Neural progenitor cell (in vitro differentiated cells): Measurements from ENCODE around the gene UGT2B10. TPM values are rescaled to one million over a fixed set of nuclear protein-coding genes. Genes with fewer than 3 reads are reported as not detected.

Source experiments
- DNase-seq: peaks from one replicate; pipeline ENCODE4 v3.0.0-alpha.2; 2016; ENCODE audit warnings: low spot score
- H2AFZ ChIP-seq: fragments of 200-600 bp; sonication (generic); replicated peaks from 2 replicates; pipeline ENCODE4 v1.6.1; 2016; ENCODE audit warnings: antibody characterized with exemption
- H3F3A ChIP-seq: fragments of 200-600 bp; sonication (generic); 2 replicates; pipeline ENCODE4 v1.6.1; 2016; ENCODE audit warnings: antibody characterized with exemption, low read depth
- H3K27ac ChIP-seq: fragments of 200-600 bp; sonication (generic); 2 replicates; pipeline ENCODE4 v1.5.1; 2016; ENCODE audit warnings: mild to moderate bottlenecking
- H3K27me3 ChIP-seq: fragments of 200-600 bp; sonication (generic); 2 replicates; pipeline ENCODE4 v1.6.1; 2016; ENCODE audit warnings: mild to moderate bottlenecking, moderate library complexity
- H3K36me3 ChIP-seq: fragments of 200-600 bp; sonication (generic); 2 replicates; pipeline ENCODE4 v1.5.1; 2016
- H3K4me1 ChIP-seq: fragments of 200-600 bp; sonication (generic); 2 replicates; pipeline ENCODE4 v1.6.1; 2016; ENCODE audit warnings: mixed run types
- H3K4me2 ChIP-seq: fragments of 200-600 bp; sonication (generic); 2 replicates; pipeline ENCODE4 v1.6.1; 2016
- H3K4me3 ChIP-seq: fragments of 200-600 bp; sonication (generic); 2 replicates; pipeline ENCODE4 v1.5.1; 2016
- H3K79me2 ChIP-seq: fragments of 200-600 bp; sonication (generic); 2 replicates; pipeline ENCODE4 v1.6.1; 2016; ENCODE audit warnings: low read depth
- H3K9ac ChIP-seq: fragments of 200-600 bp; sonication (generic); 2 replicates; pipeline ENCODE4 v1.6.1; 2016
- H3K9me3 ChIP-seq: fragments of 200-600 bp; sonication (generic); 2 replicates; pipeline ENCODE4 v1.5.1; 2016; ENCODE audit warnings: low read depth
- H4K20me1 ChIP-seq: fragments of 200-600 bp; sonication (generic); 2 replicates; pipeline ENCODE4 v1.6.1; 2016; ENCODE audit warnings: low read depth
- H3K27ac Mint-ChIP-seq: 3 replicates; pipeline ENCODE4 v1.8.0; 2021; ENCODE audit warnings: mixed read lengths
- H3K27me3 Mint-ChIP-seq: 2 replicates; pipeline ENCODE4 v1.8.0; 2022; ENCODE audit warnings: low read depth, mild to moderate bottlenecking, inconsistent platforms, moderate library complexity, mixed read lengths; ENCODE audit not compliant: insufficient read depth
- H3K36me3 Mint-ChIP-seq: 3 replicates; pipeline ENCODE4 v1.8.0; 2021; ENCODE audit warnings: mixed read lengths
- H3K4me1 Mint-ChIP-seq: 3 replicates; pipeline ENCODE4 v1.8.0; 2021; ENCODE audit warnings: mixed read lengths
- H3K4me3 Mint-ChIP-seq: 3 replicates; pipeline ENCODE4 v1.8.0; 2021; ENCODE audit warnings: mild to moderate bottlenecking, moderate library complexity, mixed read lengths
- H3K9me3 Mint-ChIP-seq: 3 replicates; pipeline ENCODE4 v1.8.0; 2020; ENCODE audit warnings: mixed read lengths
- CTCF ChIP-seq: fragments of 200-600 bp; sonication (generic); IDR thresholded peaks from 2 replicates; pipeline ENCODE4 v1.5.1; 2017; ENCODE audit warnings: antibody characterized with exemption, mild to moderate bottlenecking
- EZH2 ChIP-seq: fragments of 200-600 bp; sonication (generic); IDR thresholded peaks from 2 replicates; pipeline ENCODE4 v1.6.1; 2017; ENCODE audit warnings: antibody characterized with exemption, mild to moderate bottlenecking, moderate library complexity
- EZH2phosphoT487 ChIP-seq: fragments of 200-600 bp; sonication (generic); IDR thresholded peaks from 2 replicates; pipeline ENCODE4 v1.6.1; 2017; ENCODE audit warnings: antibody characterized with exemption
- total RNA-seq: library from RNA; depleted of rRNA; stranded (reverse); fragments of >200 nt; gene quantifications from 2 replicates; pipeline ENCODE4 v1.2.3, GENCODE V29; 2015; ENCODE audit warnings: low replicate concordance

Gene UGT2B10
- total RNA-seq, 1 donor from 2014 or later = not detected

GRCh38 chr4:68797048-68797447, 18.7 kb upstream of the UGT2B10 start:
- TF ChIP-seq CTCF (no peak), EZH2 (no peak), EZH2phosphoT487 (no peak)
- no peak overlapping the region for H3K4me2 ChIP-seq
- Mint-ChIP-seq H3K27ac (no peak overlapping the region), H3K27me3 (no peaks in the 10 kb centered on the region), H3K36me3 (no peaks in the 10 kb centered on the region), H3K4me3 (no peak overlapping the region), H3K4me1 (peaks cover 10% of the 10 kb centered on the region), H3K9me3 (no peaks in the 10 kb centered on the region)
- no peak overlapping the region for H3K9ac ChIP-seq
- no peak for DNase-seq
- no peaks in the 10 kb centered on the region for H3K4me1 ChIP-seq
- no peaks in the 10 kb centered on the region for H3F3A ChIP-seq
- H3K9me3 ChIP-seq = no peaks in the 10 kb centered on the region
- no peaks in the 10 kb centered on the region for H3K36me3 ChIP-seq
- H3K27ac ChIP-seq = no peak overlapping the region
- H3K79me2 ChIP-seq = no peaks in the 10 kb centered on the region
- H2AFZ ChIP-seq = no peak overlapping the region
- no peaks in the 10 kb centered on the region for H3K27me3 ChIP-seq
- H4K20me1 ChIP-seq = no peaks in the 10 kb centered on the region
- H3K4me3 ChIP-seq = no peak overlapping the region

- H3K4me2 ChIP-seq = no peak overlapping the region
- TF ChIP-seq EZH2phosphoT487 (no peak), CTCF (no peak), EZH2 (no peak)
- H3K79me2 ChIP-seq = no peaks in the 10 kb centered on the region
- no peak overlapping the region for H3K9ac ChIP-seq
- H3K27ac ChIP-seq = no peak overlapping the region
- no peaks in the 10 kb centered on the region for H3F3A ChIP-seq
- Mint-ChIP-seq H3K27me3 (no peaks in the 10 kb centered on the region), H3K27ac (no peak overlapping the region), H3K9me3 (no peaks in the 10 kb centered on the region), H3K4me1 (peaks cover 7% of the 10 kb centered on the region), H3K4me3 (no peak overlapping the region), H3K36me3 (no peaks in the 10 kb centered on the region)
- DNase-seq = no peak
- no peaks in the 10 kb centered on the region for H3K27me3 ChIP-seq
- H3K9me3 ChIP-seq = no peaks in the 10 kb centered on the region
- no peaks in the 10 kb centered on the region for H4K20me1 ChIP-seq
- H3K4me3 ChIP-seq = no peak overlapping the region
- peak overlapping the region; percentile 46 for H2AFZ ChIP-seq
- no peaks in the 10 kb centered on the region for H3K36me3 ChIP-seq
- H3K4me1 ChIP-seq = no peaks in the 10 kb centered on the region
These were observed 18.2 kb upstream of the UGT2B10 start for GRCh38 chr4:68797618-68798017.

- Histone ChIP-seq H3K27me3 (no peaks in the 10 kb centered on the region), H3K4me3 (no peak overlapping the region), H3K27ac (no peak overlapping the region), H3K9me3 (no peaks in the 10 kb centered on the region), H4K20me1 (no peaks in the 10 kb centered on the region), H3K4me1 (no peaks in the 10 kb centered on the region), H3F3A (no peaks in the 10 kb centered on the region), H3K4me2 (no peak overlapping the region), H2AFZ (no peak overlapping the region), H3K36me3 (no peaks in the 10 kb centered on the region), H3K9ac (no peak overlapping the region), H3K79me2 (no peaks in the 10 kb centered on the region)
- H3K4me3 Mint-ChIP-seq = no peak overlapping the region
- H3K27ac Mint-ChIP-seq = no peak overlapping the region
- peaks cover 11% of the 10 kb centered on the region for H3K4me1 Mint-ChIP-seq
- TF ChIP-seq EZH2 (no peak), EZH2phosphoT487 (no peak), CTCF (no peak)
- H3K27me3 Mint-ChIP-seq = no peaks in the 10 kb centered on the region
- H3K9me3 Mint-ChIP-seq = peaks cover 14% of the 10 kb centered on the region
- no peak for DNase-seq
- H3K36me3 Mint-ChIP-seq = peaks cover 5% of the 10 kb centered on the region
These were observed 12.8 kb upstream of the UGT2B10 start for GRCh38 chr4:68803013-68803412.

GRCh38 chr4:68808060-68808459, 7.7 kb upstream of the UGT2B10 start:
- no peaks in the 10 kb centered on the region for H4K20me1 ChIP-seq
- no peak overlapping the region for H3K4me3 Mint-ChIP-seq

More at GRCh38 chr4:68808060-68808459, 7.7 kb upstream of the UGT2B10 start:
- TF ChIP-seq EZH2phosphoT487 (no peak), CTCF (no peak), EZH2 (no peak)
- no peak overlapping the region for H3K27ac ChIP-seq
- no peaks in the 10 kb centered on the region for H3K36me3 ChIP-seq
- no peaks in the 10 kb centered on the region for H3K9me3 ChIP-seq
- H3K27ac Mint-ChIP-seq = no peak overlapping the region
- no peaks in the 10 kb centered on the region for H3K27me3 Mint-ChIP-seq
- no peak for DNase-seq
- H3K4me3 ChIP-seq = no peak overlapping the region
- no peak overlapping the region for H3K9ac ChIP-seq
- H3K79me2 ChIP-seq = no peaks in the 10 kb centered on the region
- H3K4me2 ChIP-seq = no peak overlapping the region
- H3K36me3 Mint-ChIP-seq = peaks cover 7% of the 10 kb centered on the region
- H3K27me3 ChIP-seq = no peaks in the 10 kb centered on the region
- no peaks in the 10 kb centered on the region for H3K4me1 ChIP-seq
- no peaks in the 10 kb centered on the region for H3F3A ChIP-seq
- H2AFZ ChIP-seq = no peak overlapping the region
- H3K9me3 Mint-ChIP-seq = peaks cover 20% of the 10 kb centered on the region
- peaks cover 11% of the 10 kb centered on the region for H3K4me1 Mint-ChIP-seq
